HEK293T (cell line): ENCODE measurements around the gene DNAJC25.
"Not testable (repeated sequence)": the region's sequence is repeated elsewhere in the genome, so short reads cannot be mapped to it uniquely, and the experiment has no call there.

ENCODE experiments used
- CTCF ChIA-PET: fragments of 350-600 bp; formaldehyde crosslinking; extraction: SDS; loops from one replicate; lab custom pipeline; 2021; ENCODE audit warnings: antibody characterized with exemption, inconsistent platforms; lab: Yijun Ruan, JAX
- POLR2A ChIA-PET: fragments of 350-600 bp; formaldehyde crosslinking; extraction: SDS; loops from one replicate; lab custom pipeline; 2020; ENCODE audit warnings: antibody characterized with exemption, inconsistent platforms; lab: Yijun Ruan, JAX
- DNase-seq: peaks from one replicate; pipeline ENCODE4 v3.0.0; 2012; ENCODE audit warnings: mixed read lengths; ENCODE audit errors: extremely low spot score
- ARNT ChIP-seq: fragments of 450-650 bp; IDR thresholded peaks from 2 replicates; pipeline ENCODE4 v1.6.1; 2017; ENCODE audit warnings: mild to moderate bottlenecking
- BHLHE40 ChIP-seq: fragments of 450-650 bp; IDR thresholded peaks from 2 replicates; pipeline ENCODE4 v1.6.1; 2016; ENCODE audit warnings: mild to moderate bottlenecking, moderate library complexity, borderline replicate concordance
- CTBP1 ChIP-seq: fragments of 450-650 bp; IDR thresholded peaks from 2 replicates; pipeline ENCODE4 v1.6.1; 2016; ENCODE audit warnings: borderline replicate concordance
- ELF4 ChIP-seq: fragments of 450-650 bp; IDR thresholded peaks from 2 replicates; pipeline ENCODE4 v1.6.1; 2017; ENCODE audit warnings: antibody characterized with exemption
- FOXA1 ChIP-seq: fragments of 450-650 bp; IDR thresholded peaks from 2 replicates; pipeline ENCODE4 v1.6.1; 2016; ENCODE audit warnings: mild to moderate bottlenecking
- FOXK2 ChIP-seq: fragments of 450-650 bp; IDR thresholded peaks from 2 replicates; pipeline ENCODE4 v1.6.1; 2016; ENCODE audit warnings: mild to moderate bottlenecking
- FOXM1 ChIP-seq: fragments of 450-650 bp; IDR thresholded peaks from 2 replicates; pipeline ENCODE4 v1.6.1; 2017; ENCODE audit warnings: mild to moderate bottlenecking, borderline replicate concordance
- HDGF ChIP-seq: fragments of 450-650 bp; IDR thresholded peaks from 2 replicates; pipeline ENCODE4 v1.6.1; 2017; ENCODE audit warnings: antibody characterized with exemption, borderline replicate concordance
- L3MBTL2 ChIP-seq: fragments of 450-650 bp; conservative IDR thresholded peaks from 2 replicates; pipeline ENCODE4 v1.6.1; 2016; ENCODE audit warnings: mild to moderate bottlenecking
- LEF1 ChIP-seq: fragments of 450-650 bp; IDR thresholded peaks from 2 replicates; pipeline ENCODE4 v1.6.1; 2017; ENCODE audit warnings: mild to moderate bottlenecking, borderline replicate concordance
- NFRKB ChIP-seq: fragments of 450-650 bp; IDR thresholded peaks from 2 replicates; pipeline ENCODE4 v1.6.1; 2016; ENCODE audit warnings: mild to moderate bottlenecking, moderate library complexity
- SP1 ChIP-seq: fragments of 450-650 bp; IDR thresholded peaks from 2 replicates; pipeline ENCODE4 v1.6.1; 2017
- SUZ12 ChIP-seq: fragments of 450-650 bp; IDR thresholded peaks from 2 replicates; pipeline ENCODE4 v1.6.1; 2016; ENCODE audit warnings: mild to moderate bottlenecking
- TARDBP ChIP-seq: fragments of 450-650 bp; IDR thresholded peaks from 2 replicates; pipeline ENCODE4 v1.6.1; 2016
- ZNF384 ChIP-seq: fragments of 450-650 bp; IDR thresholded peaks from 2 replicates; pipeline ENCODE4 v1.6.1; 2016
- TF ChIP-seq, protein P1 (sequence below): fragments of 450-650 bp; IDR thresholded peaks from 2 replicates; pipeline ENCODE4 v1.6.1; 2016

The DNAJC25 gene

DNA sequence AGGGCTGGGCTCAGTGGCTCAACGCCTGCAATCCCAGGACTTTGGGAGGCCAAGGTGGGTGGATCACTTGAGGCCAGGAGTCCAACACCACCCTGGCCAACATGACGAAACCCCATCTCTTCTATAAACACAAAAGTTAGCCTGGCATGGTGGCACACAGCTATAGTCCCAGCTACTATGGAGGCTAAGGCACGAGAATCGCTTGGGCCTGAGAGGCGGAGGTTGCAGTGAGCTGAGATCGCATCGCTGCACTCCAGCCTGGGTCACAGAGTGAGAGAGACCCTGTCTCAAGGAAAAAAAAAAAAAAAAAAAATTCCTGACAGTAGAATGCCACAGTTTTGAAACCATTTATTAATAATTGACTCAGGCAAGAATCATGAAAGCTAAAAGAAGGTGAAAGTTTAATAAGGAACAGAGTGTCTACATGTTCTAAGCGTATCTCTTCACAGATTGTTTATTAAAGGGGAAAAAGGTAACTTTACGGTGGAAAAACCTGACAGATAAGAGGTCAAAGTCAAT is 26.0 kb upstream of the DNAJC25 start:
- no peak for DNase-seq
- ChIA-PET POLR2A (no interaction called here), CTCF (interaction anchor here (0.6 kb wide), 1 partner anchor 12 kb away, joined by 3 read pairs; no protein-coding TSS in a partner anchor)
- TF ChIP-seq SP1 (no peak), BHLHE40 (no peak), NFRKB (no peak), ELF4 (no peak), FOXA1 (no peak), ARNT (no peak), FOXM1 (no peak), FOXK2 (no peak), HDGF (no peak), SUZ12 (no peak)

- TF ChIP-seq FOXM1 (no peak), CTBP1 (no peak), SUZ12 (no peak), L3MBTL2 (no peak), BHLHE40 (no peak), NFRKB (no peak), FOXK2 (no peak)
- DNase-seq: no peak
- ChIA-PET POLR2A (interaction anchor here (1.3 kb wide), 1 partner anchor 21 kb away, joined by 7 read pairs; the partner anchor contains the start of gene DNAJC25), CTCF (interaction anchor here (0.6 kb wide), 1 partner anchor 318 kb away, joined by 3 read pairs; no protein-coding TSS in a partner anchor)
These were observed 21.0 kb upstream of the DNAJC25 start for GRCh38 chr9:111610149-111610548.

DNA sequence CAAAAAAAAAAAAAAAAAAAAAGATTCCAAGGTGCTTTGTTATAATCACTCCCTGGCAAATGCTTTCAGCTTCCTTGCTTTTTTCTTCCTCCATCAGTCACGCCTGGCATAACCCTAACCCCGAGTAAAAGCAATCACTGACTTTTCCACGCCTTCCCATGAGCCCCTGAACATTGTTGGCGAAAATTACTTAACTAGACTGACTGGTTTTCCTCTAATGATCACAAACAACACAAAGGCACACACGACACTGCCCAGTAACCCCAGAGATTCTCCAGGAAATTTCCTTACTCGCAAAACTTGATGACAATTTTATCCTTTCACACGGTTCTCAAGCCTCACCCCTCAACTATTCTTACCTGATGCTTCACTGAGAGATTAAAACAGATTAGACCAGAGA is 20.3 kb upstream of the DNAJC25 start:
- TF ChIP-seq ZNF384 (no peak), FOXM1 (no peak), FOXA1 (no peak)
- TF ChIP-seq, protein P1, sequence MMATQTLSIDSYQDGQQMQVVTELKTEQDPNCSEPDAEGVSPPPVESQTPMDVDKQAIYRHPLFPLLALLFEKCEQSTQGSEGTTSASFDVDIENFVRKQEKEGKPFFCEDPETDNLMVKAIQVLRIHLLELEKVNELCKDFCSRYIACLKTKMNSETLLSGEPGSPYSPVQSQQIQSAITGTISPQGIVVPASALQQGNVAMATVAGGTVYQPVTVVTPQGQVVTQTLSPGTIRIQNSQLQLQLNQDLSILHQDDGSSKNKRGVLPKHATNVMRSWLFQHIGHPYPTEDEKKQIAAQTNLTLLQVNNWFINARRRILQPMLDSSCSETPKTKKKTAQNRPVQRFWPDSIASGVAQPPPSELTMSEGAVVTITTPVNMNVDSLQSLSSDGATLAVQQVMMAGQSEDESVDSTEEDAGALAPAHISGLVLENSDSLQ: no peak
- POLR2A ChIA-PET: interaction anchor here (1.3 kb wide), 1 partner anchor 20 kb away, joined by 7 read pairs; the partner anchor contains the start of gene DNAJC25
- no peak for DNase-seq
- CTCF ChIA-PET: interaction anchor here (0.6 kb wide), 1 partner anchor 317 kb away, joined by 3 read pairs; no protein-coding TSS in a partner anchor

GRCh38 chr9:111613436-111614040 is 17.6 kb upstream of the DNAJC25 start:
- DNase-seq: no peak
- no peak for TF ChIP-seq ELF4
- TF ChIP-seq, protein P1: no peak
- no peak for TF ChIP-seq FOXK2
- TF ChIP-seq SP1: no peak
- TF ChIP-seq ARNT: no peak
- no peak for TF ChIP-seq SUZ12
- TF ChIP-seq NFRKB: no peak
- TF ChIP-seq HDGF: no peak
- TF ChIP-seq BHLHE40: no peak
- no peak for TF ChIP-seq TARDBP
- no peak for TF ChIP-seq FOXM1
- TF ChIP-seq LEF1: no peak
- POLR2A ChIA-PET: interaction anchor here (1.3 kb wide), 1 partner anchor 18 kb away, joined by 5 read pairs; the partner anchor contains the start of gene DNAJC25
- CTCF ChIA-PET: interaction anchor here (0.6 to 1.2 kb wide), 3 partner anchors 8 to 481 kb away, joined by 3 to 4 read pairs (median 4); partner anchors contain the start of gene PTGR1

DNA sequence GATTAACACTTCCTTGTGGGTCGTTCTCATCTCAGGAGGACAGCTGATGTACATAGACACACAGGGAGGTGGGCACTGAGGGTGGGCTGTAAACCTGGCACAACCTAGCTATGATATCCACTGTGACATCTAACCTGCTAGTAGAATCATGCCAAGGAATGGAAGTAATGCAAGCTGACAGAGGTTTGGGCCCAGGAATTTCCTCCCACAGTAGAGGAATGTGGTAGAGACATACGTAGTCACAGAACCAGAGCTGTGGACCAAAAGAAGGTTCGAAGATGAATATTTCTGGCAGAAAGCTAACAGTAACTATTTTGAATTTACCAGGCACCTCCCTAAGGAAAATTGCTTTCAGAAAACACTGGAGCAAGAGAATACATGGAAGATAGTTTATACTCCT is 15.2 kb upstream of the DNAJC25 start:
- POLR2A ChIA-PET: interaction anchor here (2.7 kb wide), 1 partner anchor 15 kb away, joined by 10 read pairs; the partner anchor contains the start of gene DNAJC25
- DNase-seq: no peak
- CTCF ChIA-PET: interaction anchor here (0.6 to 0.8 kb wide), 2 partner anchors 18 to 45 kb away, joined by 3 read pairs; no protein-coding TSS in a partner anchor
- TF ChIP-seq CTBP1 (no peak), L3MBTL2 (no peak)

- POLR2A ChIA-PET, CTCF ChIA-PET: not testable (repeated sequence)
These were observed 13.8 kb upstream of the DNAJC25 start for GRCh38 chr9:111617349-111617748.

GRCh38 chr9:111621895-111622480 is 9.1 kb upstream of the DNAJC25 start:
- peak; percentile 31 for DNase-seq
- ChIA-PET POLR2A (interaction anchor here (1.2 to 1.6 kb wide), 3 partner anchors 8 to 24 kb away, joined by 4 to 9 read pairs (median 7); partner anchors contain the start of gene DNAJC25), CTCF (interaction anchor here (0.6 to 1.8 kb wide), 3 partner anchors 9 to 24 kb away, joined by 3 to 10 read pairs (median 4); no protein-coding TSS in a partner anchor)
- no peak for TF ChIP-seq LEF1
- no peak for TF ChIP-seq SUZ12
- no peak for TF ChIP-seq SP1
- TF ChIP-seq, protein P1: no peak
- TF ChIP-seq HDGF: no peak
- TF ChIP-seq NFRKB: no peak
- no peak for TF ChIP-seq FOXK2
- TF ChIP-seq FOXA1: no peak
- TF ChIP-seq CTBP1: no peak
- no peak for TF ChIP-seq TARDBP
- TF ChIP-seq ZNF384: no peak
- no peak for TF ChIP-seq L3MBTL2
- TF ChIP-seq ELF4: no peak

More at GRCh38 chr9:111617349-111617748, 13.8 kb upstream of the DNAJC25 start:
- not testable (repeated sequence) for DNase-seq
